ENCODE measurements around the gene MMD.
"Not testable (repeated sequence)": the region's sequence is repeated elsewhere in the genome, so short reads cannot be mapped to it uniquely, and the experiment has no call there.

The MMD gene

GRCh38 chr17:55421179-55421934, at the start of gene MMD:
Gene MMD, minus strand, starts transcription at chr17:55421835. Its CDS starts 140 bp downstream, at chr17:55421695.
- DNase-seq, result no peak

- DNase-seq, result no peak
Observed at GRCh38 chr17:55466671-55467070, 45.0 kb upstream of the MMD start.

DNA sequence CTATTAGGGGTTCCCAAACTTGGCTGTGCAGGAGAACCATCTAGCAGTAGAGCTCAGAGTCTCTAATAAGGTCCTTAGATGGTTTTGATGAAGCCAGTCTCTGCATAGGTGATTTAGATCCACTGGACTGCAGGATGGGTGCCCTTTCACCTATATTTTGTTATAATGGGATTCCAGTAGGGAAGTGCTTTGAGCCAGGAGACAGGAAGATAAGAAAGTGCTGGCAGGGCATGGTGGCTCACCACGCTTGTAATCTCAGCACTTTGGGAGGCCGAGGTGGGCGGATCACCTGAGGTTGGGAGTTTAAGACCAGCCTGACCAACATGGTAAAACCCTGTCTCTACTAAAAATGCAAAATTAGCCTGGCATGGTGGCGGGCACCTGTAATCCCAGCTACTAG, 44.1 kb upstream of the MMD start:
- not testable (repeated sequence) for DNase-seq

GRCh38 chr17:55463600-55463999, 42.0 kb upstream of the MMD start:
- DNase-seq, result no peak

GRCh38 chr17:55462711-55463110, 41.1 kb upstream of the MMD start:
- DNase-seq, result no peak

GRCh38 chr17:55462234-55462633, 40.6 kb upstream of the MMD start:
- DNase-seq, result no peak

GRCh38 chr17:55458978-55459377, 37.3 kb upstream of the MMD start:
- DNase-seq, result no peak

- no peak for DNase-seq
Observed at GRCh38 chr17:55458287-55458900, 36.8 kb upstream of the MMD start.

GRCh38 chr17:55456307-55457240, 34.9 kb upstream of the MMD start:
- no peak for DNase-seq

- DNase-seq, result no peak
Observed at GRCh38 chr17:55454906-55455474, 33.4 kb upstream of the MMD start.

DNA sequence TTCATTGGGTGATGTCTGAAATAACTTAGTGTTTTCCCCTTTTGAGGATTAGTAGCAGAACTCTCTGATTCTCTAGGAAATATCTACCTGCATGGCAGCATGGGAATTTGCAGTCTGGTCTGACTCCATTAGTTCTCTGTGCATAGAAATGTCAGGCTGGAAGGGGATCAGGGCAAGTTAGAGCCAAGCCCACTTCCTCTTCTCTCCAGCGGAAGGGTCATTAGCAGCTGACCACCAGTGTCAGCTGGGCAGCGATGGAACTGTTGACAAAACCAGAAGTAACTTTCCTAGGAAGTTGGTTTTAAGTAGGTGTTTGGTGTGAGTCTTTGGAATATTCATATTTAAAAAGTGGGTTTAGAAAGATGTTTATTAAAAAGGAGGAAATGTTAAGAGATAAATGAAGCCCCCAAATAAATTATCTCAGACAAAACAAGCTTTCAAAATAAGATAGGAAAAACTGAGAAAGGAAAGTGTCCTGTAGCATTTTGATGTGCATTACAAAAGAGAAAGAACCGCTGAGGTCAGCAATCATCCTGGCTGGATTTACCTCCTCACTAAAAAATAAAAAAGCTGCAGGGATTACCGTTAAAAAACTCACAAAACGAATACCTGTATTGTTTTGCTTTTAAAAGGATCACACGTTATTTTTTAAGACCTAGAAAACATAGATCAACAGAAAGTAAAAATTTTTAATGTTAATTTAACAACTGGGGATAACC, 32.4 kb upstream of the MMD start:
- DNase-seq, result no peak

DNA sequence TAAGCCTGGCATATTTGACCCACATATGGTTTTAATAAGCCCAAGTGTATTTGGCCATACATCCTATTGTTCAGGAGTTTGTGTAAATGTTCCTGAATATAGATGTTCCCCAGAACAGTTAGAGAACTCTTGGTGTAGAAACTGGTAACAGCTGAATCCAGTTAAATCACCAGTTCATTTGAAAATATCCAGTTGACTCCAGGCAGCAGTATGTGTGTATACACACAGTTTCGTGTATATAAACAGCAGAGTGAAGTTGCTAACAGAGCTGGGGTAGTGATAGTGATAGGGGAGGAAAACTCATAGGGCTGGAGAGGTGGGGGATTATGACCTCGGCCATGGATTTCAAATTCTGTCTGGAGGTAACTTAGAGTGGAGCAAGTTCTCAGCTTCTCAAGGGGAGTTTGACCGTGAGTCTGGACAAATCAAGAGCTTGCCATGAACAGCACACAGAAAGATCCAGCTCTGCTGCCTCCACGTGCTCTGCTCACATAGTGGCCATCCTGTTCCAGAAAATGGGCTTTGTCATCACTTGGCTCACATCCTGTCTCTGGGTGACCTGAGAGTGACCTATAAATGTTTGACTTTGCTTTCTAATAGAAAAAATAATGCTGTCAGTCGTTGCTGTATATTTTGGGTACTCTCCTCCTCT, 30.6 kb upstream of the MMD start:
- DNase-seq, result no peak

DNA sequence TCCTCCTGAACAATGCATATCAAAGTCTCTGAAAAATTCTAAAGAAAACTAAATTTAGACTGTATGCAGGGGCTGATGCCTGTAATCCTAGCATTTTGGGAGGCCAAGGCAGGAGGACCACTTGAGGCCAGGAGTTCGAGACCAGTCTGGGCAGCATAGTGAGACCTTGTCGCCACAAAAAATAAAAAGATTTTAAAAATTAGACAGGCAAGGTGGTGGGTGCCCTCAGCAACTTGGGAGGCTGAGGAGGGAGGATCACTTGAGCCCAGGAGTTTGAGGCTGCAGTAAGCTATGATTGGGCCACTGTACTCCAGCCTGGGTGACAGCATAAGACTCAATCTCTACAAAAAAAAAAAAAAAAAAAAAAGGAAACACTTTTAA, 30.1 kb upstream of the MMD start:
- DNase-seq, result no peak

DNA sequence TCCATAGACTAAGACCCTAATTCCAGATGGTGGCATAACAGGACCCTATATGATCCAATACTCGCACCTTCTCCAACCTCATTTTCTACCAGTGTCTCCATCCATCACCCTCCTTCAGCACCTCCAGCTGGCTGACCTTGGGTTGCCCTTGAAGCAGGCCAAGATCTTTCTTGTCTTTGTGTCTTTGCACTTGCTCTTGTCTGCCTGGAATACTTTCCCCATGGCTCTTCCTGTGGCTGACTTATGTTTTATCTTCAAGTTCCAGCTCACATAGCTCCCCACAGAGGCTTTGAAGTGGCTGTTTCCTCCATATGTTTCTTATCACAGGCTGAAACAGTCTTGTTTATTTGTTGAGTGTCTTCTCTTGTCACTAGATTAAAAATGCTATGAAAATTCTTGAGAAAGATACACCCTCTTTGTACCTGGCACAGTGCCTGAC, 29.6 kb upstream of the MMD start:
- no peak for DNase-seq

- DNase-seq, result no peak
Observed at GRCh38 chr17:55450232-55450825, 28.7 kb upstream of the MMD start.

- no peak for DNase-seq
Observed at GRCh38 chr17:55448681-55449080, 27.0 kb upstream of the MMD start.

DNA sequence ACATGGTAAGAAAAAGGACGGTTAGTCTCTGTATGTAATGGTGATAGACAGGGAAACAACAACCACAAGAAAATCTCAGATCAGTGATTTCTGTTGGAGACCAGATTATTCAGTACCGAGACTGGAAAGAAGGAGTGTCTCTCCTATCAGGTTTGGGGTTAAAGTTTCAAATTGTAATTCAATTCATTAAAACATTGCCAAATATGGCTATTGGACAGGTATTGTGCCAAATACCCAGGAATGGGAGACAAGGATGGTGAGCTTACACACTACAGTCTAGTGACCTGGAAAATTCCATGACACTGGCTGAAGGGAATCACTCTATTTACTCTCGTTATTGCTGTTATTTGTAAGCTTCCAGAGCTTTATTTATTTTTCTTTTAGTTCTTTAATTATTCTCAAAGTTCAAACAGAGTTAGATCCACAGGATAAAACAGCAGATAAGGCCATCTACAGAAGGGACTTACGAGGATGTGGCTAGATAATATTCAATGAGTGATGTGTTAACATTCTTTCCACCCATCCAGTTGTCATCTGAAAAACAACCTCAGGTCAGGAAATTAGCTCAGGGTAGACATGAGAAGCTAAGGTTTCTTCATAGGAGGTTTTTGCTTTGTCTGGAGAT, 25.1 kb upstream of the MMD start:
- no peak for DNase-seq

DNA sequence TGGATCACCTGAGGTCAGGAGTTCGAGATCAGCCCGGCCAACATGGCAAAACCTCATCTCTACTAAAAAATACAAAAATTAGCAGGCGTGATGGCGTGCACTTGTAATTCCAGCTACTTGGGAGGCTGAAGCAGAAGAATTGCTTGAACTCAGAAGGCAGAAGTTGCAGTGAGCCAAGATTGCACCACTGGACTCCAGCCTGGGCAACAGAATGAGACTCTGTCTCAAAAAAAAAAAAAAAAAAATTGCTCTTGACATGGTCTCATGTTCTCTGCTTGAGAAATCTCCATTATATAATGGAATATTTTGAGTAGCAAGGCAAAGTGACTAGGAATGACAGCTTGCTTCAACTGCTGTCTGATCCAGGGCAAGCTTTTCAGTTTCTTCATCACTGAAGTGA, 24.4 kb upstream of the MMD start:
- DNase-seq, result not testable (repeated sequence)

DNA sequence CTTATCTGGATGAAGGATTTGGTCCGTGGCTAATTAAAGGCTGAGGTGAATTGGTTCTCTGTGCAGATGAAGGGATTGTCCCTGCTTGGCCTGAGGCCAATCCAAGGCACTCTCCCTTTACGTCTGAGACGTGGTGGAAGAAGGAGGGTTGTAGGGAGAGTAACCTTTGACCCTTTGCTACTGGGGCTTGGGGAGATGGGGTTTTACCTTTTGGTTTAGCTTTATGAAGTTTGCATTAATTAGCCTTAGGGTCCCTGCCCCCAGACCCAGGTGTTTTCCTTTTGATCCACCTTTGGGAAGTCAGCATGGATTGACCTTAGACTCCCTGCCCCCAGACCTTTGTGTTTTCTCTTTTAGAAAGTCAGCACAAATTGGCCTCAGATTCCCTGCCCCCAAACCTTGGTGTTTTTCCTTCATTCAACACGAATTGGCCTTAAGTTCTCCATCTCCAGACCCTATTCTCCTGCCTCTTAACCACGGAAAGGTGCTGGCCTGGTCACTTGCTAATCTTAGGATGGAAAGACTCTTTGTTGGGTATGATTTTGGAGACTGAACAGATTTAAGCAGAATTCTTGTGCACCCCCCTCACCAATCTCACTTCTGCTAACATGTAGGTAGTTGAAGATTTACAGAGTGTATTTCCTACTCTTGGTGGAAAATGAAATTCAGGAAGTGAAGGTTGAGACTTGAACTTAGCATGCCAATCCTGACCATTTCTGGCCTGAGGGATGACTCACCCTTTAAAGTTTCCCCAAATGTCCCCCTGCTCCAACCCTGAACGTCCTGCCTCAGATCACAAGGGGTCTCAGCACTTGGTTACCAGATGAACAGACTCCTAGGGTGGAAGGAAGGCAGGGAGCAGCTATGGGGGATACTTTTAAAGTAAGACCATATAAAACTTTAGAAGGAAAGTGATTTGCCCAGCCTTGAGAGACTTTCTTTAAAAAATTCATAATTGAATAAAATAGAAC, 23.1 kb upstream of the MMD start:
- no peak for DNase-seq

GRCh38 chr17:55443904-55444303, 22.3 kb upstream of the MMD start:
- DNase-seq, result no peak

Measured in DMS79 (cell line).